Measurements from ENCODE around the gene SPAG8.

SPAG8 gene

GRCh38 chr9:35844628-35845270 is 32.7 kb upstream of the SPAG8 start:
- Histone ChIP-seq H3K4me3 (ENCODE audit: insufficient read length, low read depth) (no peak overlapping the region), H3K9ac (ENCODE audit: insufficient read length, low read depth) (no peak overlapping the region), H3K4me1 (ENCODE audit: insufficient read depth, insufficient read length) (peaks cover 9% of the 10 kb centered on the region), H3K9me3 (ENCODE audit: insufficient read depth, low read length) (no peaks in the 10 kb centered on the region), H3K27me3 (ENCODE audit: insufficient read depth, insufficient read length) (no peaks in the 10 kb centered on the region), H3K36me3 (ENCODE audit: insufficient read depth, insufficient read length, low read length) (no peaks in the 10 kb centered on the region)
- TF ChIP-seq YY1 (IDR thresholded peaks at IDR 0.05; ENCODE audit: insufficient read depth, insufficient read length), result no peak
- TF ChIP-seq ZNF274 (IDR thresholded peaks at IDR 0.05; ENCODE audit: low read depth, low read length), result no peak
- TF ChIP-seq SUZ12 (IDR thresholded peaks at IDR 0.05; ENCODE audit: extremely low read depth, insufficient read depth, insufficient read length), result no peak
- no peak for DNase-seq (ENCODE audit: low read depth, low spot score)

- Histone ChIP-seq H3K9me3 (ENCODE audit: insufficient read depth, low read length) (no peaks in the 10 kb centered on the region), H3K4me3 (ENCODE audit: insufficient read length, low read depth) (no peak overlapping the region), H3K9ac (ENCODE audit: insufficient read length, low read depth) (no peak overlapping the region), H3K36me3 (ENCODE audit: insufficient read depth, insufficient read length, low read length) (no peaks in the 10 kb centered on the region), H3K4me1 (ENCODE audit: insufficient read depth, insufficient read length) (peaks cover 9% of the 10 kb centered on the region), H3K27me3 (ENCODE audit: insufficient read depth, insufficient read length) (no peaks in the 10 kb centered on the region)
- TF ChIP-seq SUZ12 (IDR thresholded peaks at IDR 0.05; ENCODE audit: extremely low read depth, insufficient read depth, insufficient read length) (no peak), YY1 (IDR thresholded peaks at IDR 0.05; ENCODE audit: insufficient read depth, insufficient read length) (no peak), ZNF274 (IDR thresholded peaks at IDR 0.05; ENCODE audit: low read depth, low read length) (no peak)
- DNase-seq (ENCODE audit: low read depth, low spot score), result no peak
Observed at GRCh38 chr9:35842795-35843194, 30.7 kb upstream of the SPAG8 start.

GRCh38 chr9:35842020-35842745 is 30.1 kb upstream of the SPAG8 start:
- Histone ChIP-seq H3K27me3 (ENCODE audit: insufficient read depth, insufficient read length) (no peaks in the 10 kb centered on the region), H3K9me3 (ENCODE audit: insufficient read depth, low read length) (no peaks in the 10 kb centered on the region), H3K36me3 (ENCODE audit: insufficient read depth, insufficient read length, low read length) (no peaks in the 10 kb centered on the region), H3K4me1 (ENCODE audit: insufficient read depth, insufficient read length) (peaks cover 9% of the 10 kb centered on the region), H3K9ac (ENCODE audit: insufficient read length, low read depth) (no peak overlapping the region), H3K4me3 (ENCODE audit: insufficient read length, low read depth) (no peak overlapping the region)
- TF ChIP-seq YY1 (IDR thresholded peaks at IDR 0.05; ENCODE audit: insufficient read depth, insufficient read length) (no peak), ZNF274 (IDR thresholded peaks at IDR 0.05; ENCODE audit: low read depth, low read length) (no peak), SUZ12 (IDR thresholded peaks at IDR 0.05; ENCODE audit: extremely low read depth, insufficient read depth, insufficient read length) (no peak)
- no peak for DNase-seq (ENCODE audit: low read depth, low spot score)

GRCh38 chr9:35841645-35841900 is 29.5 kb upstream of the SPAG8 start:
- no peaks in the 10 kb centered on the region for H3K9me3 ChIP-seq (ENCODE audit: insufficient read depth, low read length)
- no peak overlapping the region for H3K4me3 ChIP-seq (ENCODE audit: insufficient read length, low read depth)
- H3K27me3 ChIP-seq (ENCODE audit: insufficient read depth, insufficient read length), result no peaks in the 10 kb centered on the region
- H3K36me3 ChIP-seq (ENCODE audit: insufficient read depth, insufficient read length, low read length), result no peaks in the 10 kb centered on the region
- H3K4me1 ChIP-seq (ENCODE audit: insufficient read depth, insufficient read length), result peaks cover 9% of the 10 kb centered on the region
- DNase-seq (ENCODE audit: low read depth, low spot score), result no peak
- TF ChIP-seq SUZ12 (IDR thresholded peaks at IDR 0.05; ENCODE audit: extremely low read depth, insufficient read depth, insufficient read length) (no peak), YY1 (IDR thresholded peaks at IDR 0.05; ENCODE audit: insufficient read depth, insufficient read length) (no peak), ZNF274 (IDR thresholded peaks at IDR 0.05; ENCODE audit: low read depth, low read length) (no peak)
- H3K9ac ChIP-seq (ENCODE audit: insufficient read length, low read depth), result no peak overlapping the region

GRCh38 chr9:35840881-35841644 is 29.0 kb upstream of the SPAG8 start:
- no peak for DNase-seq (ENCODE audit: low read depth, low spot score)
- Histone ChIP-seq H3K9ac (ENCODE audit: insufficient read length, low read depth) (no peak overlapping the region), H3K36me3 (ENCODE audit: insufficient read depth, insufficient read length, low read length) (no peaks in the 10 kb centered on the region), H3K9me3 (ENCODE audit: insufficient read depth, low read length) (no peaks in the 10 kb centered on the region), H3K4me3 (ENCODE audit: insufficient read length, low read depth) (no peak overlapping the region), H3K27me3 (ENCODE audit: insufficient read depth, insufficient read length) (no peaks in the 10 kb centered on the region), H3K4me1 (ENCODE audit: insufficient read depth, insufficient read length) (peaks cover 9% of the 10 kb centered on the region)
- TF ChIP-seq YY1 (IDR thresholded peaks at IDR 0.05; ENCODE audit: insufficient read depth, insufficient read length) (no peak), ZNF274 (IDR thresholded peaks at IDR 0.05; ENCODE audit: low read depth, low read length) (no peak), SUZ12 (IDR thresholded peaks at IDR 0.05; ENCODE audit: extremely low read depth, insufficient read depth, insufficient read length) (no peak)

GRCh38 chr9:35839926-35840325 is 27.9 kb upstream of the SPAG8 start:
- Histone ChIP-seq H3K9ac (ENCODE audit: insufficient read length, low read depth) (no peak overlapping the region), H3K36me3 (ENCODE audit: insufficient read depth, insufficient read length, low read length) (no peaks in the 10 kb centered on the region), H3K4me1 (ENCODE audit: insufficient read depth, insufficient read length) (peaks cover 9% of the 10 kb centered on the region), H3K4me3 (ENCODE audit: insufficient read length, low read depth) (no peak overlapping the region), H3K9me3 (ENCODE audit: insufficient read depth, low read length) (no peaks in the 10 kb centered on the region), H3K27me3 (ENCODE audit: insufficient read depth, insufficient read length) (no peaks in the 10 kb centered on the region)
- no peak for DNase-seq (ENCODE audit: low read depth, low spot score)
- no peak for TF ChIP-seq SUZ12 (IDR thresholded peaks at IDR 0.05; ENCODE audit: extremely low read depth, insufficient read depth, insufficient read length)
- no peak for TF ChIP-seq YY1 (IDR thresholded peaks at IDR 0.05; ENCODE audit: insufficient read depth, insufficient read length)
- TF ChIP-seq ZNF274 (IDR thresholded peaks at IDR 0.05; ENCODE audit: low read depth, low read length), result no peak

GRCh38 chr9:35836595-35836994 is 24.5 kb upstream of the SPAG8 start:
- Histone ChIP-seq H3K27me3 (ENCODE audit: insufficient read depth, insufficient read length) (no peaks in the 10 kb centered on the region), H3K36me3 (ENCODE audit: insufficient read depth, insufficient read length, low read length) (no peaks in the 10 kb centered on the region), H3K4me3 (ENCODE audit: insufficient read length, low read depth) (no peak overlapping the region), H3K9me3 (ENCODE audit: insufficient read depth, low read length) (no peaks in the 10 kb centered on the region), H3K9ac (ENCODE audit: insufficient read length, low read depth) (no peak overlapping the region), H3K4me1 (ENCODE audit: insufficient read depth, insufficient read length) (peaks cover 4% of the 10 kb centered on the region)
- TF ChIP-seq ZNF274 (IDR thresholded peaks at IDR 0.05; ENCODE audit: low read depth, low read length) (no peak), SUZ12 (IDR thresholded peaks at IDR 0.05; ENCODE audit: extremely low read depth, insufficient read depth, insufficient read length) (no peak), YY1 (IDR thresholded peaks at IDR 0.05; ENCODE audit: insufficient read depth, insufficient read length) (no peak)
- DNase-seq (ENCODE audit: low read depth, low spot score), result no peak

Measured in NT2/D1 (cell line).